HepG2 (cell line): Measurements from ENCODE around the gene KDM7A.

Experiments
- CTCF ChIP-seq: sonication (generic); formaldehyde crosslinking; IDR thresholded peaks from 2 replicates; pipeline ENCODE4 v1.5.0; 2020; ENCODE audit warnings: mild to moderate bottlenecking, missing genetic modification reagents, moderate library complexity
- HMGXB4 ChIP-seq, 2 experiments: sonication (generic) in 1 of 2; formaldehyde crosslinking in 1 of 2; IDR thresholded peaks; 2 replicates each; pipeline versions ENCODE4 v1.4.0 to v1.6.1; 2018 to 2020; ENCODE audit warnings: missing genetic modification reagents in 2 of 2, borderline replicate concordance in 1 of 2, low read depth in 1 of 2, mild to moderate bottlenecking in 1 of 2, missing biosample characterization in 1 of 2
- ISL2 ChIP-seq: sonication (generic); formaldehyde crosslinking; IDR thresholded peaks from 2 replicates; pipeline ENCODE4 v1.5.0; 2020; ENCODE audit warnings: missing genetic modification reagents
- KDM6A ChIP-seq: IDR thresholded peaks from 2 replicates; pipeline ENCODE4 v1.6.1; 2016; ENCODE audit warnings: low read depth
- PCBP2 ChIP-seq: fragments of 200-400 bp; formaldehyde crosslinking; optimal IDR thresholded peaks from 2 replicates; pipeline ENCODE3; 2018; ENCODE audit warnings: low read length, low read depth; ENCODE audit not compliant: poor library complexity, severe bottlenecking
- POLR2A ChIP-seq, 2 experiments: IDR thresholded peaks; 2 replicates each; pipeline ENCODE4 v1.6.1; 2011; ENCODE audit warnings: low read depth in 2 of 2, low read length in 2 of 2, mild to moderate bottlenecking in 1 of 2, moderate library complexity in 1 of 2; ENCODE audit not compliant: insufficient read depth in 1 of 2
- ZBTB10 ChIP-seq: sonication (generic); formaldehyde crosslinking; IDR thresholded peaks from 2 replicates; pipeline ENCODE4 v1.4.0; 2020; ENCODE audit warnings: missing genetic modification reagents, borderline replicate concordance
- ZNF557 ChIP-seq: sonication (generic); formaldehyde crosslinking; IDR thresholded peaks from 2 replicates; pipeline ENCODE4 v1.4.0; 2020; ENCODE audit warnings: missing genetic modification reagents
- ZZZ3 ChIP-seq: sonication (generic); formaldehyde crosslinking; IDR thresholded peaks from 2 replicates; pipeline ENCODE4 v1.4.0; 2020; ENCODE audit warnings: missing genetic modification reagents, mild to moderate bottlenecking, borderline replicate concordance

GRCh38 chr7:140096459-140096858 is 80.3 kb downstream of the KDM7A start:
- TF ChIP-seq POLR2A (IDR thresholded peaks at IDR 0.05; ENCODE audit: insufficient read depth in 1 of 2, low read depth in 2 of 2, low read length in 2 of 2) (no peak), KDM6A (no peak), ZZZ3 (CRISPR knock-in tag) (no peak), ZNF557 (CRISPR knock-in tag) (no peak), HMGXB4 (CRISPR knock-in tag; IDR thresholded peaks at IDR 0.05; ENCODE audit: borderline replicate concordance in 1 of 2, low read depth in 1 of 2) (no peak), PCBP2 (no peak), ZBTB10 (CRISPR knock-in tag) (no peak), CTCF (CRISPR knock-in tag) (no peak), ISL2 (CRISPR knock-in tag) (no peak)
